GM19193 (cell line): Measurements from ENCODE around the gene MIER2.

Source experiments
- POLR2A ChIP-seq: IDR thresholded peaks from 4 replicates; pipeline ENCODE4 v1.6.1; 2011; ENCODE audit not compliant: insufficient read depth, insufficient read length; ENCODE audit errors: extremely low read depth

Gene MIER2

GRCh38 chr19:377801-378581, 33.4 kb upstream of the MIER2 start:
- no peak for TF ChIP-seq POLR2A

- TF ChIP-seq POLR2A, result no peak
These were observed 31.5 kb upstream of the MIER2 start for GRCh38 chr19:376111-376470.

- TF ChIP-seq POLR2A, result no peak
These were observed 31.0 kb upstream of the MIER2 start for GRCh38 chr19:375395-376110.

- no peak for TF ChIP-seq POLR2A
These were observed 30.3 kb upstream of the MIER2 start for GRCh38 chr19:374886-375235.

- TF ChIP-seq POLR2A, result no peak
These were observed 29.7 kb upstream of the MIER2 start for GRCh38 chr19:374183-374885.

GRCh38 chr19:373391-374182, 29.0 kb upstream of the MIER2 start:
- TF ChIP-seq POLR2A, result no peak

GRCh38 chr19:372306-372890, 27.8 kb upstream of the MIER2 start:
- no peak for TF ChIP-seq POLR2A

- no peak for TF ChIP-seq POLR2A
These were observed 27.0 kb upstream of the MIER2 start for GRCh38 chr19:371501-372168.

- TF ChIP-seq POLR2A, result no peak
These were observed 26.2 kb upstream of the MIER2 start for GRCh38 chr19:370641-371330.

- TF ChIP-seq POLR2A, result no peak
These were observed 25.3 kb upstream of the MIER2 start for GRCh38 chr19:369876-370275.

- no peak for TF ChIP-seq POLR2A
These were observed 24.7 kb upstream of the MIER2 start for GRCh38 chr19:369256-369655.

GRCh38 chr19:368630-369024, 24.0 kb upstream of the MIER2 start:
- TF ChIP-seq POLR2A, result no peak

- TF ChIP-seq POLR2A, result no peak
These were observed 23.5 kb upstream of the MIER2 start for GRCh38 chr19:367963-368629.
